Measurements from ENCODE around the gene GCG. TPM values are rescaled to one million over a fixed set of nuclear protein-coding genes. Genes with fewer than 3 reads are reported as not detected.

The GCG gene
- total RNA-seq, 1 experiment from 2014 or later, result 0.31 TPM

DNA sequence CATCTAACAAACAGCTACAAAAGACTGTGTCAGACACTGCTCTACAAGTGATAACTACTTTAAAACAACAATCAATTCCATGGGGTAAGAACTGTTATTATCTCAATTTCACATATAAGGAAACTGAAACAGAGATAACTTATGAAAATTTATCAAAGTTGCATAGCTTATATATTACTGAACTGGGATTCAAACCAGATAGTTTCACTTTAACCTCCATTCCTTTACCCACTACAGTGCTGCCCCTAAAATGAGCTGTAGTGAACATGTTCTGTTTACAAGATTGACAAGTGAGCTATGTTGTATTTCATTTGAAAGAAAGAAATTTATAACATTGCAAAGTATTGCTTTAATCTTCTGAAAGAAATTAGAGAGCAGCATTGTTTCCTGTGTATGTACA lies 14.1 kb upstream of the GCG start:
- no peak overlapping the region for H3K4me3 ChIP-seq (ENCODE audit: low read depth in 2 of 2, low read length in 2 of 2)
- no peaks in the 10 kb centered on the region for H3K27me3 ChIP-seq (ENCODE audit: control insufficient read depth, insufficient read depth, low read length)
- POLR2A ChIA-PET, result no interaction called here
- intact Hi-C loops (cut with micrococcal nuclease; ENCODE audit: unreplicated experiment) (no loop called here), in situ Hi-C loops (cut with HindIII; ENCODE audit: low pct_unique_long_range_greater_than_20kb, low sequenced_read_pairs) (no loop called here)
- no peak overlapping the region for H3K27ac ChIP-seq (ENCODE audit: low read length)
- H3K36me3 ChIP-seq (ENCODE audit: control insufficient read depth, insufficient read depth, low read length), result no peaks in the 10 kb centered on the region
- no peak for ATAC-seq
- DNase-seq (ENCODE audit: low read depth, low spot score), result no peak
- CTCF ChIA-PET, result no interaction called here
- no peaks in the 10 kb centered on the region for H3K9me3 ChIP-seq (ENCODE audit: control insufficient read depth, insufficient read depth, low read depth, low read length)
- TF ChIP-seq TCF7L2 (IDR thresholded peaks at IDR 0.05; ENCODE audit: low read depth, low read length) (no peak), SIN3A (IDR thresholded peaks at IDR 0.05; ENCODE audit: borderline replicate concordance, insufficient read depth, low read depth, low read length) (no peak), POLR2AphosphoS5 (IDR thresholded peaks at IDR 0.05; ENCODE audit: low read depth, low read length) (no peak)
- TF ChIP-seq, protein P1, sequence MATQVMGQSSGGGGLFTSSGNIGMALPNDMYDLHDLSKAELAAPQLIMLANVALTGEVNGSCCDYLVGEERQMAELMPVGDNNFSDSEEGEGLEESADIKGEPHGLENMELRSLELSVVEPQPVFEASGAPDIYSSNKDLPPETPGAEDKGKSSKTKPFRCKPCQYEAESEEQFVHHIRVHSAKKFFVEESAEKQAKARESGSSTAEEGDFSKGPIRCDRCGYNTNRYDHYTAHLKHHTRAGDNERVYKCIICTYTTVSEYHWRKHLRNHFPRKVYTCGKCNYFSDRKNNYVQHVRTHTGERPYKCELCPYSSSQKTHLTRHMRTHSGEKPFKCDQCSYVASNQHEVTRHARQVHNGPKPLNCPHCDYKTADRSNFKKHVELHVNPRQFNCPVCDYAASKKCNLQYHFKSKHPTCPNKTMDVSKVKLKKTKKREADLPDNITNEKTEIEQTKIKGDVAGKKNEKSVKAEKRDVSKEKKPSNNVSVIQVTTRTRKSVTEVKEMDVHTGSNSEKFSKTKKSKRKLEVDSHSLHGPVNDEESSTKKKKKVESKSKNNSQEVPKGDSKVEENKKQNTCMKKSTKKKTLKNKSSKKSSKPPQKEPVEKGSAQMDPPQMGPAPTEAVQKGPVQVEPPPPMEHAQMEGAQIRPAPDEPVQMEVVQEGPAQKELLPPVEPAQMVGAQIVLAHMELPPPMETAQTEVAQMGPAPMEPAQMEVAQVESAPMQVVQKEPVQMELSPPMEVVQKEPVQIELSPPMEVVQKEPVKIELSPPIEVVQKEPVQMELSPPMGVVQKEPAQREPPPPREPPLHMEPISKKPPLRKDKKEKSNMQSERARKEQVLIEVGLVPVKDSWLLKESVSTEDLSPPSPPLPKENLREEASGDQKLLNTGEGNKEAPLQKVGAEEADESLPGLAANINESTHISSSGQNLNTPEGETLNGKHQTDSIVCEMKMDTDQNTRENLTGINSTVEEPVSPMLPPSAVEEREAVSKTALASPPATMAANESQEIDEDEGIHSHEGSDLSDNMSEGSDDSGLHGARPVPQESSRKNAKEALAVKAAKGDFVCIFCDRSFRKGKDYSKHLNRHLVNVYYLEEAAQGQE (IDR thresholded peaks at IDR 0.05; ENCODE audit: insufficient read depth in 1 of 2, low read depth in 2 of 2, low read length in 1 of 2), result no peak
- TF ChIP-seq, protein P2, sequence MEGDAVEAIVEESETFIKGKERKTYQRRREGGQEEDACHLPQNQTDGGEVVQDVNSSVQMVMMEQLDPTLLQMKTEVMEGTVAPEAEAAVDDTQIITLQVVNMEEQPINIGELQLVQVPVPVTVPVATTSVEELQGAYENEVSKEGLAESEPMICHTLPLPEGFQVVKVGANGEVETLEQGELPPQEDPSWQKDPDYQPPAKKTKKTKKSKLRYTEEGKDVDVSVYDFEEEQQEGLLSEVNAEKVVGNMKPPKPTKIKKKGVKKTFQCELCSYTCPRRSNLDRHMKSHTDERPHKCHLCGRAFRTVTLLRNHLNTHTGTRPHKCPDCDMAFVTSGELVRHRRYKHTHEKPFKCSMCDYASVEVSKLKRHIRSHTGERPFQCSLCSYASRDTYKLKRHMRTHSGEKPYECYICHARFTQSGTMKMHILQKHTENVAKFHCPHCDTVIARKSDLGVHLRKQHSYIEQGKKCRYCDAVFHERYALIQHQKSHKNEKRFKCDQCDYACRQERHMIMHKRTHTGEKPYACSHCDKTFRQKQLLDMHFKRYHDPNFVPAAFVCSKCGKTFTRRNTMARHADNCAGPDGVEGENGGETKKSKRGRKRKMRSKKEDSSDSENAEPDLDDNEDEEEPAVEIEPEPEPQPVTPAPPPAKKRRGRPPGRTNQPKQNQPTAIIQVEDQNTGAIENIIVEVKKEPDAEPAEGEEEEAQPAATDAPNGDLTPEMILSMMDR (IDR thresholded peaks at IDR 0.05), result no peak
- H3K4me1 ChIP-seq (ENCODE audit: control insufficient read depth, insufficient read depth, low read length), result no peaks in the 10 kb centered on the region
- no TSS peak for BruUV-seq (replicated peaks)

DNA sequence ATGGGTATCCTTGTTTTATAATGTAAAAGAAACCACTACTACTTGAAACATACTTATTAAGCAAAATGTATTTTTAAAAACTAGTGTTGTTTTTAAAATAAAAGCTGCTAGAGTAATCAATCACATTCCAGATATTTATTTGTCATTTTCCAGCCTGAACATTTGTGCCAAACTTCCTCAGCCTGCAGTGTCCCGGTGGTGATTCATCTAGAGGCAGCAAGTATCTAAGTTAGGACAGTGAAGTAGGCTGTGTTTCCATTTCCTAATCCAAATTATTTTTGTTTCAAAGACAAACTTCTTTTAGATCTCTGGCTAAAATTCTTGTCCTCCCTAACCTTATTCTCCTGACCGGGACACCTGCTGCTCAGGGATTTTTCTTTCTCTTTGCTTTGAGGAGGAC lies 12.8 kb upstream of the GCG start:
- Histone ChIP-seq H3K4me3 (ENCODE audit: low read depth in 2 of 2, low read length in 2 of 2) (no peak overlapping the region), H3K9me3 (ENCODE audit: control insufficient read depth, insufficient read depth, low read depth, low read length) (no peaks in the 10 kb centered on the region), H3K27me3 (ENCODE audit: control insufficient read depth, insufficient read depth, low read length) (no peaks in the 10 kb centered on the region), H3K4me1 (ENCODE audit: control insufficient read depth, insufficient read depth, low read length) (no peaks in the 10 kb centered on the region), H3K36me3 (ENCODE audit: control insufficient read depth, insufficient read depth, low read length) (no peaks in the 10 kb centered on the region), H3K27ac (ENCODE audit: low read length) (no peak overlapping the region)
- no peak for ATAC-seq
- intact Hi-C loops (cut with micrococcal nuclease; ENCODE audit: unreplicated experiment), result no loop called here
- no TSS peak for BruUV-seq (replicated peaks)
- CTCF ChIA-PET, result no interaction called here
- no peak for TF ChIP-seq TCF7L2 (IDR thresholded peaks at IDR 0.05; ENCODE audit: low read depth, low read length)
- TF ChIP-seq, protein P1 (IDR thresholded peaks at IDR 0.05; ENCODE audit: insufficient read depth in 1 of 2, low read depth in 2 of 2, low read length in 1 of 2), result no peak
- TF ChIP-seq, protein P2 (IDR thresholded peaks at IDR 0.05), result no peak
- no peak for TF ChIP-seq POLR2AphosphoS5 (IDR thresholded peaks at IDR 0.05; ENCODE audit: low read depth, low read length)
- TF ChIP-seq SIN3A (IDR thresholded peaks at IDR 0.05; ENCODE audit: borderline replicate concordance, insufficient read depth, low read depth, low read length), result no peak
- in situ Hi-C loops (cut with HindIII; ENCODE audit: low pct_unique_long_range_greater_than_20kb, low sequenced_read_pairs), result no loop called here
- DNase-seq (ENCODE audit: low read depth, low spot score), result no peak
- POLR2A ChIA-PET, result no interaction called here

All from Panc1 (cell line).